ENCODE measurements around the gene EMILIN2. TPM values are rescaled to one million over a fixed set of nuclear protein-coding genes. Genes with fewer than 3 reads are reported as not detected.
A peak's percentile ranks its signal among the peaks of the same experiment; 100 is the strongest.

EMILIN2 gene
- total RNA-seq, 1 donor from 2014 or later, result 27.9 TPM

DNA sequence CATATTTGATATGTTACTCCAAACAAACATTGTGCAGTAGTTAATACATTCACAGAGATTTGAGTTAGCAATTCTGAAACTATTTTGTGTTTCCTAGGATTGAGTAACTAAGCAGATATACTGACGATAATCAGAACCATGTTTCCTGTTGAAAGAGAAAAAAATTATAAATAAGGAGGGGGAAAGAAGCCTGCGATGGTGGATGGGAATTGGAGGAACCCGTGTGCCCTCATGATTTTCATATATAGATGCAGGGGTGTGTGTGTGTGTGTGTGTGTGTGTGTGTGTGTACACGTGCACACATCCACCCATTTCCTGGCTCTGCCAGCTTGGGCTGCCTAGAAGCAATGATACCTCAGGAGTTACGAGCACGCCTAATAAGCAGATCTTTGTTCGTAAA is 109.2 kb downstream of the EMILIN2 start:
- DNase-seq, result no peak

DNA sequence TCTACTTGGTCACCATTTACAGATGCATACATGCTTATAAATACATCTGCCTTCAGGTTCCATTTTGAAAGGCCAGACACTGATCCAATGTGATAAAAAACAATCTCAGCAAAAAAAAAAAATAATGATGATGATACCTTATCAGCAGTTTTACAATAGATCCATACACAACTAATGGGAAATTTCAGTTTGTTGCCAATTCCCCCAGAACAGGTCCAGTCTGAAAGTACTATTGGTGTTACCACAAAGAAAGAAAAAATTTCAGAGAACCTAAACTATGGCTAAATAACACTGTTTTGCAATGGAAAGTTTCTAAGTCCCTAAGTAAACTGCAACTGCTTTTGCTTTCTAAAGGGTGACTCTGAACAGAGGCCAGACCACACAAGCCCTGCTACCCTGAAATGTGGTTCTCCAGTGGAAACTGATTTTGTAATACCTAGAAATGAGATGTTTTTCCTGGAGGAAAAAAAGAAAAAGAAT is 112.1 kb downstream of the EMILIN2 start:
- no peak for DNase-seq

- no peak for DNase-seq
These were observed 112.5 kb downstream of the EMILIN2 start for GRCh38 chr18:2959341-2959740.

- no peak for DNase-seq
These were observed 114.3 kb downstream of the EMILIN2 start for GRCh38 chr18:2960983-2961696.

GRCh38 chr18:2961821-2962220 is 115.0 kb downstream of the EMILIN2 start:
- peak; percentile 13 for DNase-seq

DNA sequence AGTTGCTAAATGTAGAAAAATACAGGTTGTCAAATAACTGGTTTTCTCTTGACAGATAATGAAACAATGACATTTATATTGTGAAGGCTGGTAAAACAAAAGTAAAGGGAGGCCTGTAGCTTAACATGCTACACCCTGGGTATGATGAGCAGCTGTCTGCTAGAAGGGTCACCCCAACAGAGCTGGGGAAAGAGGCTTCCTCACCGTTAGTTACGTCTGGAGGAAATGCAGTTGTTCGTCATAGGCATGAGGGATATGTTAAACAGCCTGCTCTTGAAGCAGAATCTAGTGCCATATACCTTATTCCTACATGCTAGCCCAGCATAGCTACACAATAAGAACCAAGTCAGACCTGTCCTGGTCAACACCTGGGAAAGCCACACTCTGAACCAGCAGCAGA is 116.2 kb downstream of the EMILIN2 start:
- no peak for DNase-seq

GRCh38 chr18:2964361-2965010 is 117.7 kb downstream of the EMILIN2 start:
- DNase-seq, result no peak

Other genes with a start within 250 kb of the EMILIN2 start
- 143 TPM for gene SMCHD1, start 191.3 kb upstream of the EMILIN2 start, total RNA-seq
- gene LPIN2, start 166.1 kb downstream of the EMILIN2 start, total RNA-seq, result 22.4 TPM